ENCODE measurements around the gene RNF43.

- no peak for TF ChIP-seq CTCF (IDR thresholded peaks at IDR 0.05)
- TF ChIP-seq POLR2A (IDR thresholded peaks at IDR 0.05): no peak
Observed at GRCh38 chr17:58371300-58371950, 45.9 kb downstream of the RNF43 start.
